PC-9 (cell line): ENCODE measurements around the gene BPHL. TPM values are rescaled to one million over a fixed set of nuclear protein-coding genes. Genes with fewer than 3 reads are reported as not detected.

ENCODE experiments used
- BruUV-seq: library from RNA; stranded (reverse); fragments of 400-500 nt; replicated peaks from 2 replicates; lab custom pipeline; 2021; lab: Mats Ljungman, UMichigan
- CTCF ChIA-PET: fragments of 300-600 bp; sonication (Branson Sonifier 250); formaldehyde crosslinking; loops from one replicate; lab custom pipeline; 2022; ENCODE audit warnings: antibody characterized with exemption; lab: Charles Lee
- POLR2A ChIA-PET: fragments of 300-600 bp; sonication (Branson Sonifier 250); formaldehyde crosslinking; loops from one replicate; lab custom pipeline; 2022; ENCODE audit warnings: antibody characterized with exemption; ENCODE audit not compliant: unreplicated experiment; lab: Charles Lee
- DNase-seq, 2 experiments: peaks; one replicate each; pipeline versions ENCODE4 v3.0.0 to v3.0.0-alpha.2; 2015 to 2022; ENCODE audit warnings: mixed read lengths in 1 of 2
- H2AFZ ChIP-seq: fragments of 200-600 bp; sonication (generic); 2 replicates; pipeline ENCODE4 v1.8.1; 2017; ENCODE audit warnings: antibody characterized with exemption
- H3F3A ChIP-seq: fragments of 200-600 bp; sonication (generic); 2 replicates; pipeline ENCODE4 v1.8.1; 2017; ENCODE audit warnings: antibody characterized with exemption, mild to moderate bottlenecking, low read depth; ENCODE audit not compliant: insufficient read depth
- H3K27ac ChIP-seq: fragments of 200-600 bp; sonication (generic); 2 replicates; pipeline ENCODE4 v1.6.1; 2016; ENCODE audit warnings: mixed run types
- H3K27me3 ChIP-seq: fragments of 200-600 bp; sonication (generic); 2 replicates; pipeline ENCODE4 v1.6.1; 2016; ENCODE audit warnings: low read depth, mixed run types; ENCODE audit not compliant: insufficient read depth
- H3K36me3 ChIP-seq: fragments of 200-600 bp; sonication (generic); 2 replicates; pipeline ENCODE4 v1.6.1; 2016; ENCODE audit warnings: low read depth, mixed run types
- H3K4me1 ChIP-seq: fragments of 200-600 bp; sonication (generic); replicated peaks from 2 replicates; pipeline ENCODE4 v1.6.1; 2016; ENCODE audit warnings: mixed run types; ENCODE audit not compliant: insufficient read depth
- H3K4me2 ChIP-seq: fragments of 200-600 bp; sonication (generic); 2 replicates; pipeline ENCODE4 v1.6.1; 2017; ENCODE audit warnings: mixed run types
- H3K4me3 ChIP-seq: fragments of 200-600 bp; sonication (generic); 2 replicates; pipeline ENCODE4 v1.6.1; 2016; ENCODE audit warnings: mixed run types
- H3K79me2 ChIP-seq: fragments of 200-600 bp; sonication (generic); 2 replicates; pipeline ENCODE4 v1.6.1; 2017; ENCODE audit warnings: low read depth, mixed run types
- H3K9me2 ChIP-seq: fragments of 200-600 bp; sonication (generic); 2 replicates; pipeline ENCODE4 v1.8.1; 2017; ENCODE audit warnings: mild to moderate bottlenecking; ENCODE audit not compliant: insufficient read depth
- H3K9me3 ChIP-seq: fragments of 200-600 bp; sonication (generic); 2 replicates; pipeline ENCODE4 v1.8.1; 2016; ENCODE audit warnings: low read depth; ENCODE audit not compliant: insufficient read depth
- H4K20me1 ChIP-seq: fragments of 200-600 bp; sonication (generic); 2 replicates; pipeline ENCODE4 v1.8.1; 2017; ENCODE audit not compliant: insufficient read depth
- EZH2 ChIP-seq: fragments of 200-600 bp; sonication (generic); IDR thresholded peaks from 2 replicates; pipeline ENCODE4 v1.8.0; 2017; ENCODE audit warnings: antibody characterized with exemption, low read depth
- intact Hi-C: fragments of 100-400 bp; cut with micrococcal nuclease; formaldehyde crosslinking; loops from one replicate; pipeline ENCODE4 v1.10.0; 2022; ENCODE audit not compliant: unreplicated experiment
- total RNA-seq: library from RNA; stranded (reverse); gene quantifications from 2 replicates; pipeline ENCODE4 v1.2.3, GENCODE V29; 2021

The BPHL gene
- total RNA-seq, 1 experiment from 2014 or later: 23.7 TPM

GRCh38 chr6:3201388-3201787, 82.9 kb downstream of the BPHL start:
- ChIA-PET CTCF (no interaction called here), POLR2A (no interaction called here)
- H3K9me3 ChIP-seq: no peaks in the 10 kb centered on the region
- H4K20me1 ChIP-seq: no peaks in the 10 kb centered on the region
- DNase-seq: no peak
- H3K27ac ChIP-seq: no peak overlapping the region
- no peaks in the 10 kb centered on the region for H3K9me2 ChIP-seq
- no peak overlapping the region for H2AFZ ChIP-seq
- intact Hi-C loops: no loop called here
- BruUV-seq: no TSS peak
- H3K36me3 ChIP-seq: no peaks in the 10 kb centered on the region
- H3K27me3 ChIP-seq: no peaks in the 10 kb centered on the region
- no peaks in the 10 kb centered on the region for H3K79me2 ChIP-seq
- H3K4me1 ChIP-seq: peaks cover 12% of the 10 kb centered on the region
- no peak overlapping the region for H3K4me2 ChIP-seq
- no peak for TF ChIP-seq EZH2
- no peak overlapping the region for H3K4me3 ChIP-seq
- H3F3A ChIP-seq: peaks cover 11% of the 10 kb centered on the region; the same call in 1 of the 2 replicates

Other genes starting within 250 kb of the BPHL start
- gene SERPINB9, start 215.4 kb upstream of the BPHL start, total RNA-seq: 1.7 and 2.4 TPM in 2 replicates
- gene SERPINB6, start 147.1 kb upstream of the BPHL start, total RNA-seq: 169 and 187 TPM in 2 replicates
- gene NQO2, start 118.8 kb upstream of the BPHL start, total RNA-seq: 79.4 and 82.9 TPM in 2 replicates
- gene RIPK1, start 50.2 kb upstream of the BPHL start, total RNA-seq: 13.9 and 14.8 TPM in 2 replicates
- gene TUBB2A, start 38.8 kb downstream of the BPHL start, total RNA-seq: 17.0 and 19.0 TPM in 2 replicates
- 1.3 and 2.5 TPM in 2 replicates for gene TUBB2B, start 108.9 kb downstream of the BPHL start, total RNA-seq
- 33.8 and 47.6 TPM in 2 replicates for gene PSMG4, start 140.2 kb downstream of the BPHL start, total RNA-seq